Measurements from ENCODE around the gene LRRC4C.

DNA sequence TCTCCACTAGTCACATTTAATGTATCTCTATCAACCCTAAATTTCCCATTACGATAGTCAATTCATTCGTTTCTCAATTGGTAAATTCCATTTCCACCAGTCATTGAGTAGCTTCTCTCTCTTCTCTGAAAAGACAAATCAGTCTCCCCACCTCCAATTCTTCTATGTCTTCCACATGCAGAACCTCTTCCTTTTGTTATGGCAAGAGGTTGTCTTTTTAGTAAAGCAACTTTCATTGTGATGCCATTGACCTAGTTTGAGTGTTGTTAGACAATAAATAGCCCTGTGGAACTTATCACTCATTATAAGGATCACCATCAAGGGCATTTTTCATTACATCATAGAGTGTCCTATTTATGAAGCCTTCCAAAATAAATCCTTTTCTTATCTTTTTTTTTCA is 340.9 kb downstream of the LRRC4C start:
- TF ChIP-seq TAF1 (IDR thresholded peaks at IDR 0.05; ENCODE audit: borderline replicate concordance, low read depth, low read length) (no peak), TEAD4 (IDR thresholded peaks at IDR 0.05; ENCODE audit: borderline replicate concordance, insufficient read depth) (no peak), EZH2phosphoT487 (IDR thresholded peaks at IDR 0.05; ENCODE audit: borderline replicate concordance, low read depth) (no peak), JUND (IDR thresholded peaks at IDR 0.05) (no peak), RFX5 (IDR thresholded peaks at IDR 0.05; ENCODE audit: low read length) (no peak), NRF1 (IDR thresholded peaks at IDR 0.05; ENCODE audit: low read depth, low read length) (no peak), EP300 (IDR thresholded peaks at IDR 0.05; ENCODE audit: borderline replicate concordance in 1 of 2, low read depth in 1 of 2, low read length in 1 of 2) (no peak), RAD21 (IDR thresholded peaks at IDR 0.05; ENCODE audit: low read length) (no peak)
- TF ChIP-seq, protein P1, sequence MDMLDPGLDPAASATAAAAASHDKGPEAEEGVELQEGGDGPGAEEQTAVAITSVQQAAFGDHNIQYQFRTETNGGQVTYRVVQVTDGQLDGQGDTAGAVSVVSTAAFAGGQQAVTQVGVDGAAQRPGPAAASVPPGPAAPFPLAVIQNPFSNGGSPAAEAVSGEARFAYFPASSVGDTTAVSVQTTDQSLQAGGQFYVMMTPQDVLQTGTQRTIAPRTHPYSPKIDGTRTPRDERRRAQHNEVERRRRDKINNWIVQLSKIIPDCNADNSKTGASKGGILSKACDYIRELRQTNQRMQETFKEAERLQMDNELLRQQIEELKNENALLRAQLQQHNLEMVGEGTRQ (IDR thresholded peaks at IDR 0.05; ENCODE audit: borderline replicate concordance, low read depth, low read length): no peak
- TF ChIP-seq, protein P2, sequence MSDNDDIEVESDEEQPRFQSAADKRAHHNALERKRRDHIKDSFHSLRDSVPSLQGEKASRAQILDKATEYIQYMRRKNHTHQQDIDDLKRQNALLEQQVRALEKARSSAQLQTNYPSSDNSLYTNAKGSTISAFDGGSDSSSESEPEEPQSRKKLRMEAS (IDR thresholded peaks at IDR 0.05; ENCODE audit: low read depth): no peak
- TF ChIP-seq, protein P3, sequence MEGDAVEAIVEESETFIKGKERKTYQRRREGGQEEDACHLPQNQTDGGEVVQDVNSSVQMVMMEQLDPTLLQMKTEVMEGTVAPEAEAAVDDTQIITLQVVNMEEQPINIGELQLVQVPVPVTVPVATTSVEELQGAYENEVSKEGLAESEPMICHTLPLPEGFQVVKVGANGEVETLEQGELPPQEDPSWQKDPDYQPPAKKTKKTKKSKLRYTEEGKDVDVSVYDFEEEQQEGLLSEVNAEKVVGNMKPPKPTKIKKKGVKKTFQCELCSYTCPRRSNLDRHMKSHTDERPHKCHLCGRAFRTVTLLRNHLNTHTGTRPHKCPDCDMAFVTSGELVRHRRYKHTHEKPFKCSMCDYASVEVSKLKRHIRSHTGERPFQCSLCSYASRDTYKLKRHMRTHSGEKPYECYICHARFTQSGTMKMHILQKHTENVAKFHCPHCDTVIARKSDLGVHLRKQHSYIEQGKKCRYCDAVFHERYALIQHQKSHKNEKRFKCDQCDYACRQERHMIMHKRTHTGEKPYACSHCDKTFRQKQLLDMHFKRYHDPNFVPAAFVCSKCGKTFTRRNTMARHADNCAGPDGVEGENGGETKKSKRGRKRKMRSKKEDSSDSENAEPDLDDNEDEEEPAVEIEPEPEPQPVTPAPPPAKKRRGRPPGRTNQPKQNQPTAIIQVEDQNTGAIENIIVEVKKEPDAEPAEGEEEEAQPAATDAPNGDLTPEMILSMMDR (IDR thresholded peaks at IDR 0.05): no peak
- TF ChIP-seq, protein P4, sequence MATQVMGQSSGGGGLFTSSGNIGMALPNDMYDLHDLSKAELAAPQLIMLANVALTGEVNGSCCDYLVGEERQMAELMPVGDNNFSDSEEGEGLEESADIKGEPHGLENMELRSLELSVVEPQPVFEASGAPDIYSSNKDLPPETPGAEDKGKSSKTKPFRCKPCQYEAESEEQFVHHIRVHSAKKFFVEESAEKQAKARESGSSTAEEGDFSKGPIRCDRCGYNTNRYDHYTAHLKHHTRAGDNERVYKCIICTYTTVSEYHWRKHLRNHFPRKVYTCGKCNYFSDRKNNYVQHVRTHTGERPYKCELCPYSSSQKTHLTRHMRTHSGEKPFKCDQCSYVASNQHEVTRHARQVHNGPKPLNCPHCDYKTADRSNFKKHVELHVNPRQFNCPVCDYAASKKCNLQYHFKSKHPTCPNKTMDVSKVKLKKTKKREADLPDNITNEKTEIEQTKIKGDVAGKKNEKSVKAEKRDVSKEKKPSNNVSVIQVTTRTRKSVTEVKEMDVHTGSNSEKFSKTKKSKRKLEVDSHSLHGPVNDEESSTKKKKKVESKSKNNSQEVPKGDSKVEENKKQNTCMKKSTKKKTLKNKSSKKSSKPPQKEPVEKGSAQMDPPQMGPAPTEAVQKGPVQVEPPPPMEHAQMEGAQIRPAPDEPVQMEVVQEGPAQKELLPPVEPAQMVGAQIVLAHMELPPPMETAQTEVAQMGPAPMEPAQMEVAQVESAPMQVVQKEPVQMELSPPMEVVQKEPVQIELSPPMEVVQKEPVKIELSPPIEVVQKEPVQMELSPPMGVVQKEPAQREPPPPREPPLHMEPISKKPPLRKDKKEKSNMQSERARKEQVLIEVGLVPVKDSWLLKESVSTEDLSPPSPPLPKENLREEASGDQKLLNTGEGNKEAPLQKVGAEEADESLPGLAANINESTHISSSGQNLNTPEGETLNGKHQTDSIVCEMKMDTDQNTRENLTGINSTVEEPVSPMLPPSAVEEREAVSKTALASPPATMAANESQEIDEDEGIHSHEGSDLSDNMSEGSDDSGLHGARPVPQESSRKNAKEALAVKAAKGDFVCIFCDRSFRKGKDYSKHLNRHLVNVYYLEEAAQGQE (IDR thresholded peaks at IDR 0.05; ENCODE audit: low read depth, low read length): no peak

Measured in SK-N-SH (cell line).